ENCODE results near the gene DOCK9.

The DOCK9 gene

GRCh38 chr13:98998831-98999638 lies 21.2 kb upstream of the DOCK9 start:
- DNase-seq: no peak

GRCh38 chr13:98997738-98998641 lies 20.1 kb upstream of the DOCK9 start:
- DNase-seq: no peak

GRCh38 chr13:98997011-98997730 lies 19.3 kb upstream of the DOCK9 start:
- DNase-seq: no peak

- no peak for DNase-seq
Observed at GRCh38 chr13:98996046-98996445, 18.2 kb upstream of the DOCK9 start.

- DNase-seq: no peak
Observed at GRCh38 chr13:98994896-98995295, 17.0 kb upstream of the DOCK9 start.

GRCh38 chr13:98994080-98994479 lies 16.2 kb upstream of the DOCK9 start:
- no peak for DNase-seq

GRCh38 chr13:98992355-98992754 lies 14.5 kb upstream of the DOCK9 start:
- DNase-seq: no peak

GRCh38 chr13:98990701-98991100 lies 12.8 kb upstream of the DOCK9 start:
- DNase-seq: no peak

GRCh38 chr13:98989469-98990235 lies 11.8 kb upstream of the DOCK9 start:
- DNase-seq: no peak

GRCh38 chr13:98988780-98989179 lies 10.9 kb upstream of the DOCK9 start:
- DNase-seq: no peak

GRCh38 chr13:98988277-98988676 lies 10.4 kb upstream of the DOCK9 start:
- no peak for DNase-seq

GRCh38 chr13:98987275-98987674 lies 9.4 kb upstream of the DOCK9 start:
- DNase-seq: no peak

GRCh38 chr13:98986226-98986846 lies 8.5 kb upstream of the DOCK9 start:
- no peak for DNase-seq

- no peak for DNase-seq
Observed at GRCh38 chr13:98985591-98985990, 7.7 kb upstream of the DOCK9 start.

GRCh38 chr13:98984983-98985382 lies 7.1 kb upstream of the DOCK9 start:
- no peak for DNase-seq

- DNase-seq: no peak
Observed at GRCh38 chr13:98984118-98984517, 6.3 kb upstream of the DOCK9 start.

GRCh38 chr13:98983182-98983581 lies 5.3 kb upstream of the DOCK9 start:
- DNase-seq: no peak

GRCh38 chr13:98981369-98982080 lies 3.7 kb upstream of the DOCK9 start:
- no peak for DNase-seq

- DNase-seq: no peak
Observed at GRCh38 chr13:98979012-98979660, 1.3 kb upstream of the DOCK9 start.

- no peak for DNase-seq
Observed at GRCh38 chr13:98978280-98978679, 416 bp upstream of the DOCK9 start.

GRCh38 chr13:98976941-98977340 lies 923 bp downstream of the DOCK9 start:
- no peak for DNase-seq

Measured in effector CD8-positive, alpha-beta T cell (primary cell).